HG02759 (cell line): ENCODE results near the gene SGTA.

ENCODE experiments used
- ATAC-seq: cut with Tn5 transposase; IDR thresholded peaks from one replicate; pipeline ENCODE4 v1.9.1; 2021; ENCODE audit warnings: mild to moderate bottlenecking, moderate library complexity; ENCODE audit not compliant: unreplicated experiment

The SGTA gene

DNA sequence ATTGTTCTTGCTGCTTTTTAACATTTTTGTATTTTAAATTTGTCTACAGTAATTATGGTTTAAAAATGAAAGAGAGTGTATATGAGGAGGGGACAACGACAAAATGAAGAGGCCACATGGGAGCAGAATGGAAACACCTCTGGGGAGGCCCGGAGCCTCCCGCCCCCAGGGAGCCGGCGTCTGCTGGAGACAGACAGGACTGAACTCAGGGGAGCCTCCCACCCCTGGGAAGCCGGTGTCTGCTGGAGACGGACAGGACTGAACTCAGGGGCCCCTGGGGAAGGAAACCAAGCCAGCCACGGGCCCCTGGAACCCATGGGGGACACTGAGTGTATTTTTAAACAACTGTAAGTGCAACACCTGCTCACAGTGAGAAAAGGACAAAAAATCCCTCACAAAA lies 26.6 kb downstream of the SGTA start:
- ATAC-seq, result no peak

DNA sequence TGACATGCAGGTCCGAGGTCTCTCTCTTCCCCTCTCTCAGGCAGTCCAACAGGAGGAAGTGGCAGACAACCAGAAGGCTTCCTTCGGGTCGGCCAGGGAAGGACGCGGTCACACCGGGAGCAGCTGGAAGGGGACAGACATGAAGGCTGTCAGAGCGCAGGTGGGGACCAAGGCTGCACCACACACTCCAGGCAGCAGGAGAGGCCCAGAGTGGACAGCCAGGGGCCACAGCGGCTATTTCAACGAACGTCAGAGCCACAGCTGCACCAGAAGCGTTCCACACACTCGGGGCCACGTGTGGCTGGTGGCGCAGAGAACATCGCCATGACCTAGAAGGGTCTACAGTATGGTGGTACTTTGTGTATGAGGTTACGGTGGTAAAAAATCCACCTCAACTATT lies 27.3 kb downstream of the SGTA start:
- ATAC-seq, result no peak

DNA sequence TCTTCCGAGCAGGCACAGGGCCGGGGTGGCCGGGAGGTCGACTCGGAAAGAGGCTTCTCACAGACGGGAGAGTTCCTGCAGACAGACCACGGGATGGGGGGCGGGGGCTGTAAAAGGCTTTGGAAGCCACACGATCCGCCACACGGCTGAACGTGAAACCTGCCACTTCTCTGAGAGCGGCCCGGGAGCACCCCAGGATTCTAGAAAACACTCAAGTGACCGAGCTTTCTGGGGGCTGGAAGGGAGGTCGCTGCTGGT lies 27.7 kb downstream of the SGTA start:
- ATAC-seq, result no peak

DNA sequence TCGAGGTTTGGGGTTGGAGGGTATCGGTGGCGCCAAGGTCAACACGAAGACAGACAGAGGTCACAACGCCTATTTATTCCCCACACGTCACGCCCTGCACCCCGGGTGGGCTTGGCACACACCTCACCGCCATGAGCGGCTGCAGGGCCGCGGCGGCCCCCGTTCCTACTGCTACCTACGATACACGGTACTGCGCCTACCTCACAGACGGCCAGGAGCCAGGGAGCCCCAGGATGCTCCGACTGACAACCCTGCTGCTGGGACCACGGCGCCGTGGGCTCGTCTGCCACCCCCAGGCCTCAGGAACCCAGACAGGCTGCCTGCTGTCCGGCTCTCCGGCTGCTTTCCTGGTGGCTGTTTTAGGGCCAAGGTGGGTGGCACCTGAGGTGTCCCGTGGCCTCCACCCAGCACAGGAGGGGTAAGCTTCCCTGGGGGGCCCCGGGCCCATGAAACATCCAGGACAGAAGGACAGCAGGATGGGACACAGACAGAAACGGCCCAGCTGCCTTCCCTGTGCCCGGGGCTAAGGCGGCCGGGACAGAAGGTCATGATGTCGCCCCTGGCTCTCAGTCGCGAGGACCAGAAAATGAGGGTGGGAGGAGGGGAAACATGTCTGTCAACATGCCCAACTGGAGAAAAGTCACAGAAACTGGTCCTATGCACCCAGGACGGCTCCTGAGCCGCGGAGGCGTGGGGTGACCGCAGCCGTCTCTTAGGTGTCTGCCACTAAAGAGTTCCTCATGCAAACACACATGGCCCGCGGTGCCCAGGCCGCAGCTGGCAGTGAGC lies 28.2 kb downstream of the SGTA start:
- ATAC-seq, result no peak

DNA sequence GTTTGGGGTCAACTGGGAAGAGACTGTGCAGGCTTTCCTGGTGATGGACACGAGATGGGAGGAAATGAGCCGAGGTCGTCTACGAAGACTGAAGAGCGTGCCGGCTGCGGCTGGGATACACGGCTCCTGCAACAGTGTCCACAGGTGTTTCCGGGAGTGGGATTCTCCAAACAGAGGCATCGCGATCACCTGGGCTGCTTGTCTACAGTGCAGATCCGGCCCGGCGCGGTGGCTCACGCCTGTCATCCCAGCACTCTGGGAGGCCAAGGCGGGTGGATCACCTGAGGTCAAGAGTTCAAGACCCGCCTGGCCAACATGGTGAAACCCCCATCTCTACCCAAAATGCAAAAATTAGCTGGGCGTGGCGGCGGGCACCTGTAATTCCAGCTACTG lies 31.6 kb downstream of the SGTA start:
- ATAC-seq, result no peak

DNA sequence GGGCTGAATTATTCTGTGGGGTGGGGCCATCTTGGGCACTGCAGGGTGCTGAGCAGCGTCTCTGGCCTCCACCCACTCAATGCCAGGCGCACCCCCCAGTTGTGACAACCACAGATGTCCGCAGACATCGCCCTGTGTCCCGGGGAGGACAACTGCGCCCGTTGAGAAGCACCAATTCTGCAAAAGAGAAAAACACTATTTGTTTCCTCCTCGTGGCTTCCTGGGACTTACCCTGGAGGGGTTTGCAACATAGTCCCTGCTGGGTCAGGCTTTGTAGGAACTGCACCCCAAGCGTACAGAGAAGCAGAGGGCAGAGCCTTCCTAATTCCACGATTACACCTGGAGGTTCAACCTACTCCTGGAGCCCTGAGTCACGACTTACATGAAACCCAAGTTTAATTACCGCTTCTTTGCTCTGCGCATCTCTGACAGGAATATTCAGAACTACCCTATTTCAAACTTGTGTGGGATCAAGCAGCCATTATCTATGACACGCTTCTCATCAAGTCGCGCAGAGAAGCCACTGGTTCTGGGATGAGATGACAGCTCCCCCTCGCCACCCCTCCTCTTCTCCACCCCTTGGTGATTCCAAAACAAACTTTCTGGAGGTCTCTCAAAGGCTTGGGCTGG lies 32.1 kb downstream of the SGTA start:
- ATAC-seq, result no peak

DNA sequence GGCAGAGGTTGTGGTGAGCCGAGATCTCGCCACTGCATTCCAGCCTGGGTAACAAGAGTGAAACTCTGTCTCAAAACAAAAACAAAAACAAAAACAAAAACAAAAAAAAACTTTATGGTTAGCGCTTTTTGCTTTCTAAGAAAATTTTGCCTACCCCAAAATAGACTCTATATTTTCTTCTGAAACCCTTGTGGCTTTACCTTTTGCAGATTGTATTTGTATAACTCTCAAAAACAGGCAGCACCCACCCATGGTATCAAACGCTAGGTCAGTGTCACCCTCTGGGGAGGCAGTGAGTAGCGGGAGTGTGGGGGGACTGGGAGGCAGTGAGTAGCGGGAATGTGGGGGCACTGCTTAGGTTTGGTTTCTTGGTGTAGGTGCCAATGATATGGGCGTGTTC lies 35.7 kb downstream of the SGTA start:
- ATAC-seq, result no peak

DNA sequence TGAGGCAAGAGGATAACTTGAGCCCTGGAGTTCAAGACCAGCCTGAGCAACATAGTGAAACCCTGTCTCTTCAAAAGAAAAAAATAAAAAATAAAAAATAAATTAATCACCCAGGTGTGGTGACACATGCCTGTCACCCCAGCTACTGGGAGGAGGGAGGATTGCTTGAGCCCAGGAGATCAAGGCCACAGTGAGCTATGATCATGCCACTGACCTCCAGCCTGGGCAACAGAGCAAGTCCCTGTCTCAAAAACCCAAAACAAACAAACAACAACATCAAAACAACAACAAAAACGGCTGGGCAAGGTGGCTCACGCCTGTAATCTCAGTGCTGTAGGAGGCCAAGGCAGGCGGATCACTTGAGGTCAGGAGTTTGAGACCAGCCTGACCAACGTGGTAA lies 39.0 kb downstream of the SGTA start:
- no peak for ATAC-seq

DNA sequence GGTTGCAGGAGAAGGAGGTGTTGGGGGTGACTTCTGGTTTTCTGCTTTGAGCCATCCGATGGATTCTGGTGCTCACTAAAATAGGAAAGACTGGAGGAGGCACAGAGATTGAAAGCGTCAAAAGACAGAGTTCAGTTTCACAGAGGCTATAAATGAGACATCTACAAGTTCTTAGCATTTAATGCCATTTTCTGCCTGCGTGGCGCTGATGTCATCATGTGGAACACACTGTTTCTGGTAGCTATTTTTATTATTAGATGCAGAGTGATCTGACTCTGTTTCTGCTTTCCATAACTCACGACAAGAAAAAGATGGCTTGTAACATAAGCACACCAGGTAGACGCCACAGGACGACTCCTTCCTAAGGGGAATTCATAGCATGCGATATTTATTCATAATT lies 40.0 kb downstream of the SGTA start:
- ATAC-seq, result no peak

DNA sequence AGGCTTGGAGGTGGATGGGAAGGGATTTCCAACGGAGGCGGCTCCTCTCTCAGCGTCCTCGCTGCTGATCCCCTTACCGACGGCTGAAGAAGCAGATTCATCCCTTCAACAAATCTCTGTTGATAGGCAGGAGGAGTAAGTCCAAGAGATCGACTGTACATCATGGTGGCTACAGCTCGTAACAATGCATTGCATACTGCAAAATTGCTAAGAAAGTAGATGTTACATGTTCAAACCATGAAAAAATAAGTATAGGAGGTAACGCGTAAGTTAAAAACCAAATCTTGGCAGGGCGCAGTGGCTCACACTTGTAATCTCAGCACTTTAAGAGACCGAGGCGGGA lies 42.8 kb downstream of the SGTA start:
- no peak for ATAC-seq

DNA sequence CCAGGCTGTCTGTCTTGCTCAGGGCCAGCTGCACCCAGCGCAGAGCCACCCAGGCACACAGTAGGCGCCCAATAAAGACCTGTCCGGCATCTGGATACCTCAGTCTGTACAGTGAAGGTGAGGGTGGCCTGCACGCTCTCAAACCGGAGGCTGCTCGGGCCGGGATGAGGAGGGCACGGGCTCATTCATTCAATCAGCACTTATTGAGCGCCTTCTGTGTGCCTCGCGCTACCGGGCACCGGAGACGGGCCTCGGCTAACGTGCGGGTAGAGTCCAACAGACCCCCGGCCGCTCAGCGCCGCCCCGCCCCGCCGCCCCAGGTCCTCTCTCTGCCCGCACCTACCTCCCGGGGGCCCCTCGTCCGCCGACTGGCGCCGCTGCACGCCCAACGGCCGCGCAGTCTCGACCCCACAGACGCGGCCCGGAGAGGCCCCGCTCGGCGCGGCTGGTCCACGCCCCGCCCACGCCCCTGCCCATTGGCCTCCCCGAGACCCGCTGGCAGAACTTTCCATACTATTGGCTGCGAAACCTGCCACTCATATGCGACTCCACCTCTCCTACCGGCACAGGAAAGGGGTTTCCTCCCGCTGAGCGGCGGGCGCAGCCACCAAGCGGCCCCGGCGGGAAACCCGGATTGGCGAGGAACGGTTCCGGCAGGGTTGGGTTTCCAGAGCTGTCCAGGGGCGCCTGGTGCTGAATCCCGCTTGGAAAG lies 43.3 kb downstream of the SGTA start, which contains the start of gene SLC39A3:
TSS of gene SLC39A3 (minus strand) at position 416 of the 712 bp plus-strand sequence. CDS start 2,760 bp downstream, outside the sequence.
- ATAC-seq, result peak; percentile 94

DNA sequence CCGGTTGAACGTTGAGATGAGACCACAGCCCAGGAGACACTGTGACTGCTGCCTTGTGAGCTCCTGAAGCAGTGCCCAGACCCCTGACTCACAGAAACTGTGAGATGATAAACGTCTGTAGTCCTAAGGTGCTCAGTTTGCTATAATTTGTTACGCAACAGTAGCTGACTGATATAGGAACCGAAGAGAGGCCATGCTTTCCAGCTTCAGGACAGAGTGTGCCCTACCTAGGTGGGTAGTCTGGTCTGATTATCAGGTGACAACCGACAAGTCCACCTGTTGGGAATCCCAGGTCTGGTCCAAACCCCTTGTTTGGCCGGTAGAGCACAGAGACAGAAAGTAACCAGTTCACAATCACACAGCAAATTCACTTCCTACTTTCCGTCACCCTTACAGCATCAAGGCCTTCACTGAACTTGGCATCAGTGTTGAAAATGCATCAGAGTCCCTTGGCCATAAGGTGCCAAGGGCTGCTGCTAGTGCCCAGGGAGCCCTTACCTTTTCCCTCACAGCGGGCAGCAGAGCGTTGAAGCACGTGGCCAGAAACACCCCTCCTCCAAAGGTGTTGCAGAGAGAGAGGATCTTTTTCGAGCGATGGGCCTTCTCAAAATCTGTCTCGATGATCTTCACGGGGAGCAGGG lies 46.4 kb downstream of the SGTA start:
- ATAC-seq, result no peak

DNA sequence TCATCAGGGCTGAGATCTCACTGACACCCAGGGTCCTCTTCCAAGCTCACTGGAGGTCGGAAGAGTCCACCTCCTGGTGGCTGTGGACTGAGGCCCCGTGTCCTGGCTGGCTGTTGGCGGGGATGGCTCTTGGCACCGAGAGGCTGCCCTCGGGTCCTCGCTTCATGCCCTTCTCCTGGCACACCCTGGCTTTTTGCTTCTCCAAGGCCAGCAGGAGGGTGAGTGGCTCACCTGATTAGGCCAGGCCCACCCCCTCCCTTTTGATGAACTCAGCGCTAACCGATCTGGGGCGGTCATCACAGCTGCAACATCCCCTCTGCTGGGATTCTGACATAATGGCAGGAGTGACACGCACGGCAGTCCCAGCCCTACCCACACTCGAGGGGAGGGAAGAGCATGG lies 47.7 kb downstream of the SGTA start:
- no peak for ATAC-seq

DNA sequence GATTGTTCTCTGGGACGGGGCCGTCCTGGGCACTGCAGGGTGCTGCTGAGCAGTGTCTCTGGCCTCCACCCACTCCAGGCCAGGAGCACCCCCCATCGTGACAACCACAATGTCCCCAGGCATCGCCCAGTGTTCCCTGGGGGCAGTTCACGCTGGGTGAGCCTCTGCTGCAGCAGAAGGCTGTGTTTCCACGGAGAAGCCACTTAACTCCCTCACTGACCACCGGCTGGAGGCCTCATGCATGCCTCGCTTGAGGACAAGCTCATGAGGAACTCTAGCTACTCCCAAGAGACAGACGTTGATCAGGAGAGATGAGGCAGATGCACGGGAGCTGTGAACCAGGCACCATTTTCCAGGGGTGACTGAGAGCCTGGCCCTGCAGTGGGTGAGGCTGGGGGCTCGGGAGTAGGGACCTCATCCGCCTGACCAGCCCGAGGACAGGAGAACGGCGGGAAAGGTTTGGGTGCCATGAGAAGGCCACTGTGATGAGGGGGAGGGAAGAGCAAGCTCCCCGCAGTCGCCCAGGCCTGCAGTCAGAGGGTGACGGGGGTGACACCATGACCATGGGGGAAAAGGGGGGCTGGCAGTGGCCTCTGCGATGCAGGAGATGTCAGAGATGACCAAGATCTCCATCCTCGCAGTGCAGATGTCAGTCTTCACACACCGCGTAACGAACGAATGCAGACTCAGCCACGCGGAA lies 48.3 kb downstream of the SGTA start:
- no peak for ATAC-seq

DNA sequence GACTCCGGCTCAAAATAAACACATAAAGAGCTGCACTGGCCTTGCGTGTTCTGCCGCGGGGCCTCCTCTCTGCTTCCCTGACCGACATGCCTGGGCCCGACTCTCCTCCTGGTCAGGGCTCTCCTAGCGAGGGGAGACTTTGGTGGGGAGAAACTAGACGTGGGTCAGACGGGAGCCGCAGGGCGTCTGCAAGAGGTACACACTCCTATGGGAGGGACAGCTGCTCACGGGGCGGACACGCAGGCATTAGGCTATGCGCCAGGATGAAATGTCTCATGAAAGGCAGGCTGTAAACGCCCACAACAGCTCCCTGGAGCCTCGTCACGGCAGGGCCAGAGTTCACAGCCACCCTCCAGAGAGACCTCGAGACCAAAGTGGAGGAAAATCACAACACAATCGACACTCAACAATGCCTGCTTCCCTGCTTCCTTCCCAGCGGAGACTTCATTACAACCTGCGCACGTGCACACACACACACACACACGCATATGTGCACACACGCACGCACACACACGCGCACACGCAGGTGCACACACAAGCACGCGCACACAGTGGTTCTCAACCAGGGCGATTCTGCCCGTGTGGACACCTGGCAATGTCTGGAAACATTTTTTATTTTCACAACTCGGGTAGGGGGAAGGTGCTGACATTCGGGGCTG lies 49.0 kb downstream of the SGTA start:
- no peak for ATAC-seq

DNA sequence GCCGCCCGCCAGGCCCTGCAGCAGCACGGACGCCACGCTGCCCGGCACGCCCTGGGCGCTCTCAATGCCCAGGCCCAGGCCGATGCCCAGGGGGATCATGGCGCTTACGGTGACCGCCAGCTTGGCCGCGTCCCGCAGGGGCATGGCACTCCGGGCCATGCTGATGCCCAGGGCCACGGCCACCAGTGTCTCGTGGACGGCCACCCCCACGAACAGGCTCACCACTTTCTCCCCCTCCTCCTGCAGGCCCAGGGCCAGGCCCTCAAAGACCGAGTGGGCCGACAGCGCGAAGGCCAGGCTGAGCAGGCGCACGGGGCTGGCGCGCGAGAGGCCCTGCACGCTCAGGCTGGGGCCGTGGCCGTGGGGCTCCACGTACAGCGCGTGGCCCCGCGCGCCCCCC lies 50.2 kb downstream of the SGTA start:
- no peak for ATAC-seq

DNA sequence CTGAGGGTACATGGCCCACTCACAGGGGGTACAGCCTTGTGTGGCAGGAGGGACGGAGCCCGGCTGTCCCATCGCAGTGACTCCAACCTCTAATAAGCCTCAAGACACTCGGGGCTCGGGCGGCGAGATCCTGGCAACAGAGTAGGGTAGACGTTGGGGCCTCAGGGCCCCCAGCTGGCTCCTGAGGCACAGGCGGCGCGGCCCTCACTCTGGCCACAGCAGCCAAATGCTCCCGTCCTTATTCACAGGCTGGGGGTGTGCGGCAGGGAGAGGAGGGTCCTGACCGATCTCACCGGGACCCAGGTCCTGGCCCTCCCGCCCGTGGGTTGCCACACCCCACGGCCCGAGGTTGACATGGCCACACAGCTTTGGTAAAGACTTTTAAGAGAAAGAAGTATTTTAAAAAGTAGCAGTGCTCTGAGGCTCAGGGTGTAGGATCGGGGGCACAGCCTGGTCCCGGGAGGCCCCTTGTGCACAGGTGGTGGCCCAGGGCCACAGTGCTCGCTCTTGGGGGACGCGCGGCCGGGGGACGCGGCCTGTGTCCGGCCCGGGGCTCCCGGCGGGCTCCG lies 50.8 kb downstream of the SGTA start:
- ATAC-seq, result no peak

DNA sequence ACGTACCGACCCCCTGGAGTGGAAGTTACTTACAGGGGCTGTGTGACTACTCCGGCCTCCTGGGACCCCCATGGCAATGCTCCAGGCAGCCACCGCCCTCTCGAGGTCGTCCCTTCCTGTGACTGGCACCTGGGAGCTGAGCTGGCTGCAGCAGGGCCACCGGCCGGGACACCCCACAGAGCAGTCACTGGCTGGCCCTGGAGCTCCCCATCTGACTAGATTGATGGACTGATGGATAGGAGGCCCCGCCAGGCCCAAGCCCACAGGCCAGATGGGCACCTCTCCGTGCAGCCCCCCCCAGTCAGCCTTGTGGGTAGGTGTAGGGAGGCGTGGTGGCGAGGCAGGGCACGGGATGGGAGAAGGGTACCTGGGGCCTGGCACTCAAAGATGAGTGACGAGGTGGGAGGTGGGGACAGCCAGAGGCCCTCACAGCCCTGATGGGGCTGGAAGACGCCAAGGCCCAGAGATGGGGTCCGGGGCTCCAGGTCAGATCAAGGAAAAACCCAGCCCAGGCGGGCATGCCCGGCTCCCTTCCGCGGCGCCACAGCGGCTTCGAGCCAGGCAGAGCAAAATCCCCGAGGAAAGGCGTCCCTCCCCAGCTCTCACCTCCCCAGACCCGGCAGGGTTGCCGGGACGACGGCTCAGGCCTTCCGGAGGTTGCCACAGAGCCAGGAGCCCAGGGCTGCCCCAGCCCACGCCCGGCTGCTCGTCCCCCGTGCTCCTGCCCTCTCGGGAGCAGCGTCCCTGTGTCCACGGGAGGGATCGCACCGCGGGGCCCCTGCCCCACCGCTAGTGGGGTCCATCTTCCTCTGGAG lies 51.7 kb downstream of the SGTA start:
- ATAC-seq, result no peak

DNA sequence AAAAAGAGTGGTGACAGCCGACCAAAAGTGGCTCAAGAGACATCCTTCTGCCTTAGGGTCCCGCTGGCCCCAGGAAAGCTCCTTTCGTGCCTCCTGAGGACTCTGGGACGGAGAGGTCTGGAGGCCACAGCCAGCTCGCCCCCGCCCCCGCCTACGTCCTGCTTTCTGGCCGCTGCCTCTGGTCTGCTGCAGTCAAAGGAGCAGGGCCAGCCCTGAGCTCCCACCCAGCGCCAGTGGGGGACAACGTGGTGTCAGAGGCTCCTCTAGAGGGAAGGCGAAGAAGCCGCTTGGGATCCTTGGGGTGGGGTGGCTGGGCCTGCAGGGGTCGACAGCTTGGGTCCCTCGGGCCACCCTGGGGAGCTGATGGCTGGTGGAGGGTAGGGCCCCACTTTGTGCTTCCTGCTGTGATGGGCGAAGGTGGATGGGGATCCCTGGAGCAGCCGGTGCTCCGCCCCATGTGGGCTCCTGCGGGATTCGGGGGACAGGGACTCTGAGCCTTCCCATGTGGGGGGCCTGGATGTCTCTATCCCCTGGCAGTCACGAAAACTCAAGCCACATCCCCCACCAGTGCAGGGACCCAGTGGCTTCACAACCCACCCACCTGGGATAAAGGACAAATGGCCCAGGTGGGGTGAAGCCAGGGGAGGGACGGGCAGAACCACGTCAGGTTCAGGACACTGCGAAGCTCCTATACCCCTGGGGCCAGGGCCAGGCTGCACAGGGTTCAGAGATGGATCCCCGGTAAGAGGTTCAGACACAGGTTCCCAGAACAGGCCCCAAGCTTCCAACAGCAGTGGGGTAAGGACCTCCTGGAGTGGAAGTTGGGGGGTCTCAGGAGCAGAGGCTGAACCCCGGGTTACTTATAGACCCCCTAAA lies 52.9 kb downstream of the SGTA start:
- ATAC-seq, result no peak
